EH (cell line): ENCODE results near the gene TPGS1.

ENCODE experiments used
- DNase-seq: peaks from one replicate; pipeline ENCODE4 v3.0.0-alpha.2; 2015; ENCODE audit warnings: low read depth

TPGS1 gene

GRCh38 chr19:507286-508203 is at the start of gene TPGS1:
Gene TPGS1, plus strand, starts transcription at chr19:507497. Its CDS starts 10 bp downstream, at chr19:507507.
- DNase-seq: peak; percentile 71

GRCh38 chr19:457636-458035 is 49.7 kb upstream of the TPGS1 start:
- no peak for DNase-seq

GRCh38 chr19:458091-459042 is 48.9 kb upstream of the TPGS1 start:
- DNase-seq: no peak

- peak; percentile 37 for DNase-seq
Measured at GRCh38 chr19:459724-460511, 47.4 kb upstream of the TPGS1 start.

GRCh38 chr19:460877-461720 is 46.2 kb upstream of the TPGS1 start, which contains the start of gene SHC2:
Gene SHC2, minus strand, starts transcription at chr19:461033. Its CDS starts 37 bp downstream, at chr19:460996.
- DNase-seq: no peak

GRCh38 chr19:461721-462551 is 45.4 kb upstream of the TPGS1 start:
- no peak for DNase-seq

GRCh38 chr19:463483-464207 is 43.7 kb upstream of the TPGS1 start:
- no peak for DNase-seq

GRCh38 chr19:464208-464545 is 43.1 kb upstream of the TPGS1 start:
- no peak for DNase-seq

- DNase-seq: no peak
Measured at GRCh38 chr19:465056-465816, 42.1 kb upstream of the TPGS1 start.

- DNase-seq: no peak
Measured at GRCh38 chr19:467554-467953, 39.7 kb upstream of the TPGS1 start.

- DNase-seq: no peak
Measured at GRCh38 chr19:468587-469256, 38.6 kb upstream of the TPGS1 start.

GRCh38 chr19:469833-470232 is 37.5 kb upstream of the TPGS1 start:
- DNase-seq: no peak

GRCh38 chr19:470701-471100 is 36.6 kb upstream of the TPGS1 start:
- no peak for DNase-seq

- peak; percentile 15 for DNase-seq
Measured at GRCh38 chr19:472005-472858, 35.1 kb upstream of the TPGS1 start.

- no peak for DNase-seq
Measured at GRCh38 chr19:474126-475078, 32.9 kb upstream of the TPGS1 start.

- DNase-seq: no peak
Measured at GRCh38 chr19:475360-475759, 31.9 kb upstream of the TPGS1 start.
